Iris pigment epithelial cell (primary cell): ENCODE results near the gene RPL19.

Experiments
- DNase-seq: peaks from one replicate; pipeline ENCODE4 v3.0.0-alpha.2; 2011; ENCODE audit warnings: low read depth

The RPL19 gene

GRCh38 chr17:39197380-39198185 lies 2.5 kb upstream of the RPL19 start, which contains the start of gene CACNB1:
Gene CACNB1, minus strand, starts transcription at chr17:39197669. Its CDS starts 174 bp downstream, at chr17:39197495.
- peak; percentile 77 for DNase-seq

DNA sequence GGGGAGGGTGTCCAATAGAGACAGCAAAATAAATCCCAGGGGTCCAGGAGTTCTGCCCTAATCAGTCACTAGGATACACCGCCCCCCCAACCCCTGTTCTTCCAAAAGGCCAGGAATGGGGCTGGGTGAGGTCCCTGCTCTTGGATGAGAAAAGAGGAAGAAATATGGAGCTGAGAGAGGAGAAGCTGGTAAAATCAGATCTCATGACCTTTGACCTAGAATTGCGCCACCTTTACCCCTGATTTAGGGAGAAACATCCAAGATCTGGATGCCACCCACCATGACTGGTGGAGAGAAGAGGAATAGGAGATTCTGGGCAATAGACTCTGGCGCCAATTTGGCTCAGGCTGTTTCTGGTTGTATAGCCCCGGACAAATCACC lies 1.9 kb upstream of the RPL19 start:
- DNase-seq: no peak

DNA sequence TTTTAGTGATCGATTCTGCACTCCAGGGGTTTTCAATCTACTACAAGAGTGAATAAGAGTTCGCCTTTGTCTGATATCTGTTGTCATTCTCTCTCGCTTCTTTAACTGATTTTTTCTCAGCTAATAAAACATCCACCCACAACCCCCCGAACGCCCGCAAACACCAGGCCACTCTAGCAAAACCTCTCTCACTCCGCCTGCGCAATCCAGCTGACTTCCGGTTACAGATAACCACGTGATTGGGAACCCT lies 338 bp upstream of the RPL19 start:
- DNase-seq: peak; percentile 96

DNA sequence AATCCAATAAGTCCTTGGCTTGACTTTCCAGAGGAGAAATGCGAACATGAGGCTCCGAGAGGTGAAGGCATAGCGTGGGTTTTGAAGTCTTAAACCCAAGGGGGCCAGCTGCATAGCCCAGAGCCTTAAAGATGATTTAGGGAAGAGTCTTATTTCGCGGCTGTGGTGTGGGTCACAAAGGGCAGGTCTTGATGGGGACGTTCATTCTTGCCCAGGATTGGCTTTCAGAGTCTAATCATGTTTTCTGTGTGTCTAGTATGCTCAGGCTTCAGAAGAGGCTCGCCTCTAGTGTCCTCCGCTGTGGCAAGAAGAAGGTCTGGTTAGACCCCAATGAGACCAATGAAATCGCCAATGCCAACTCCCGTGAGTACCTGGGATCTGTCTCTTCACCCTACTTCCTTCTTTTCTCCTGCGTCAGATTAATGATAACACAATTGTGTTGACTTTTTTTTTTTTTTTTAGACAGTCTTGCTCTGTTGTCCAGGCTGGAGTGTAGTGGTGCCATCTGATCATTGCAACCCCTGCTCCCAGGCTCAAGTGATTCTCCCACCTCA lies 951 bp downstream of the RPL19 start:
- no peak for DNase-seq

- DNase-seq: no peak
Observed at GRCh38 chr17:39204245-39204644, 4.2 kb downstream of the RPL19 start.

- no peak for DNase-seq
Observed at GRCh38 chr17:39205112-39205526, 5.0 kb downstream of the RPL19 start.

DNA sequence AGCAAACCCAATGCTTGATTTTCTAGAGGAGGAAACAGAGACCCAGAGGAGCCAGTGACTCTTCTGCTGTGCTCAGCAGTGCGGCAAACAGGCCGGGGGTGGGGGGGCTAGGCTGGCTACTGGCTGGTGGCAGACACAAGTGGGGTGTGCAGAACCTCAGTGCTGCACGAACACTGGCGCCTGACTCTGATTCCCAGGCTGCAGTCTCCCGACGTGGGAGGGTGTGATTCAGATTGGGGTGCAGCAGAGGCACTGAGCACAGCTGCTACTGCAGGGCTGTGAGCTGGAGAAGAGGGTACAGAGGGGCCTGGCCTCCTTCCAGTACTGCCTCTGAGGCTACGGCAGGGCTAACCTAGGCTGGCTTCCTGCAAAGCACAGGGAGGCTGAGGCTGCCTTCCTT lies 8.1 kb downstream of the RPL19 start:
- no peak for DNase-seq

GRCh38 chr17:39208893-39209292 lies 8.8 kb downstream of the RPL19 start:
- DNase-seq: no peak

DNA sequence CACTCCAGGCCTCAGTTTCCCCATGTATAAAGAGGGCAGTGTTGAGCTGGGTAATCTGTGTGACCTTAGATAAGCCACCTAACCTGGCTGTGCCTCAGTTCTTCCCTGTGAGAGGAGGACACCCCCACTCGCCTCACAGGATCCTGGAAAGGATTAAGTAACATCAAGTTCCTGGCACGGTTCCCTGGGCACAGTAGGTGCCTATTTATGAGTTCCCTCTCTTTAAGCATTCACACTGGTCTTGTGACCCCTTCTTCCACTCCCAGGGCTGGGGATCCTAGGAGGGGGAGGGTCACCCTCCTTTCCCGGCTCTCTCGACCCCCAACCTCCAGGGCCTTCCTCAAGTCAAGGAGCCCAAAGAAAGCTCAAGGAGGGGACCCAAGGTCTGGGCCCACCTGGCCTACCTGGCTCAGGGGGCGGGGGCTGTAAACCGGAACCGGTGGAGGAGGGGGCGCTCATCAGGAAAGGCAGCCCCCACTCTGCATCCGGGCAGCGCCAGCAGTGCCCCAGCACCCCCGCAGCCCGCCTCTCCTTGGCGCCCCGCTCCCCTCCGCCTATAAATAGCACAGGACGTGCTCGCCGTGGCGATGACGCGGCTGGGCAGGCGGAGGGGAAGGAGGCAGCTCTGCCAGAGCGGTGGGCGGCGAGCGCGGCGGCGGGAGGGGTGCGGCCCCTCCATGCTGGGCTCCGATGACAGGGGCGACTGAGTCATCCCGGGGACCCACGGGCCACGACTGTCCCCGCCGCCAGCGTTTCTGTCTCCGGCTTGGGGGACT lies 9.4 kb downstream of the RPL19 start:
- peak; percentile 56 for DNase-seq

- DNase-seq: no peak
Observed at GRCh38 chr17:39210093-39210434, 10.0 kb downstream of the RPL19 start.

- no peak for DNase-seq
Observed at GRCh38 chr17:39212195-39212810, 12.2 kb downstream of the RPL19 start.

- DNase-seq: no peak
Observed at GRCh38 chr17:39212841-39213480, 12.9 kb downstream of the RPL19 start.

- DNase-seq: peak; percentile 55
Observed at GRCh38 chr17:39213852-39214251, 13.8 kb downstream of the RPL19 start.

DNA sequence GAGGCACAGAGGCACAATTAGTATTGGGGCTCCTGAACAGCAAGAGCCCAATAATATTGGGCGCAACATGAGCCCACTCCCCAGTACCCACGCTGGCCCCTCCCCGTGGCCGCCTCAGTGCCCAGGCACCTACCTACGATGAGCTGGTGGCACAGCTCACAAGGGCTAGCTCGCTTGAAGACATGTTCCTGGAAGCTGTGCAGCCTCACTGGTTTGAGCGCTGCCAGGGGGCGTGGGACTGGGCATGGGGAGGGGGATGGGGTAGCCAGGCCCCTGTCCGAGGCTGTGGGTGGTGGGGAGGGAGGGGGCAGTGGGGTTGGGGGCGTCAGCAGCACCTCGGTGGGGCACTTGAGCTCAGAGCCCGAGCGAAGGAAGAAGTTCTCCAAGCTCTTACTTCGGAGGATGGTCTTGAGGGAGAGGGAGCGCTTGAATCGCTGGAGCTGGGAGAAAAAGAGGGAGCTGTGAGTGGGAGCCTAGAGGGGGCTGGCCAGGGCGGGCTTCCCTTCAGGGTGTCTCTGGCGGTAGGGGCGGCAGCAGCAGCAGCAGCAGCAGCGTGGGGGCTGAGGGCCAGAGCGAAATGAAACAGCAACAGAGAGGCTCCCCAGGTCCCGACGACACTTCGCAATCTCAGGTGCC lies 17.8 kb downstream of the RPL19 start:
- no peak for DNase-seq

- DNase-seq: no peak
Observed at GRCh38 chr17:39218906-39219305, 18.8 kb downstream of the RPL19 start.

DNA sequence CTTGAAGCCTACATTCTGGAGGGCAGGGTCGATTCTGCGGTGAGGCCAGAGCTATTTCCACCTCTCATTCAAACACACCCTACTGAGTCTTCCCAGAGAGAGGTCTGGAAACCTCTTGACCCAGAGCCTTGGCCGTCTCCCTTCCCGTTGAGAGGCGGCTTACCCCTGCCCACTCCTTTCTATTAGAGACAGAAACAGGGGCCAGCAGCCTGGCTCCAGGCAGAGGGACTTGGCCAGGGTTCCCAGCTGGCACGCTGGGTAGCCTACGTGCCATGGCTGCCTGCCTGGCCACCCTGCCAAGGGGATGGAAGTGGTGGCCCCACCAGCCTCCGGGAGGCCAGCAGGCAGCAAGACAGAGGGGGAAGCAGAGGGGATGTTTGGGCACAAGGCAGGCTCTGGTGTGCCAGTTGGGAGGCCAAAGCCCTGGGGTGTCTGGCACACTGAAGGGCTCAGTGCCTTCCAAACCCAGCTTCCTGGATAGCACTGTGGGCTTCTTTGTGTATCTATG lies 19.6 kb downstream of the RPL19 start:
- no peak for DNase-seq

DNA sequence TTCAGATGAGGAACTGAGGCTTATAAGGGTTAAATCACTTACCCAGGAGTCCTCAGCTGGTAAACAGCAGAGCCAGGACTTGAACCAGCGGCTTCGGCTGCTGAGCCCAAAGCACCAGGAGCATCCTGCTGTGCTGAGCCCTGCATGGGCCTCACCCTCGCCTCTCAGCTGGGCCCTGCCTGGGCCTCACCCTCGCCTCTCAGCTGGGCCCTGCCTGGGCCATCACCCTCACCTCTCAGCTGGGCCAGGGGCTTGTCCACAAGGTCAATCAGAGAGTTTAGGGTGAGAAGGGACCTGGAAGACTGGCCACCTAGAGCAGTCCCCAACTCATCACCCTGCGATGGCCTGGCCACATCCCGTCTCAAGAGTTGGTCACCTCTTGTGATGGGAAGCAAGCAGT lies 21.5 kb downstream of the RPL19 start:
- no peak for DNase-seq

- no peak for DNase-seq
Observed at GRCh38 chr17:39222151-39222550, 22.1 kb downstream of the RPL19 start.

- DNase-seq: no peak
Observed at GRCh38 chr17:39222866-39223834, 23.1 kb downstream of the RPL19 start.

GRCh38 chr17:39223907-39224777 lies 24.1 kb downstream of the RPL19 start:
- no peak for DNase-seq
